HCT116 (cell line): ENCODE results near the gene GRM4. TPM values are rescaled to one million over a fixed set of nuclear protein-coding genes. Genes with fewer than 3 reads are reported as not detected.

Experiments used
- ATAC-seq: fragments of 200-7000 bp; cut with Tn5 transposase; 2 replicates; pipeline ENCODE4 v1.9.1; 2020; ENCODE audit warnings: mild to moderate bottlenecking, moderate library complexity
- BruUV-seq: library from RNA; stranded (reverse); fragments of 400-500 nt; replicated peaks from 2 replicates; lab custom pipeline; 2021; lab: Mats Ljungman, UMichigan
- CTCF ChIA-PET: fragments of 300-600 bp; sonication (Branson Sonifier 250); formaldehyde crosslinking; loops from one replicate; lab custom pipeline; 2021; ENCODE audit warnings: antibody characterized with exemption; lab: Charles Lee
- POLR2A ChIA-PET: fragments of 300-600, 350-600 bp; sonication (Branson Sonifier 250); formaldehyde crosslinking; loops from one replicate; lab custom pipeline; 2021; ENCODE audit warnings: antibody characterized with exemption; lab: Charles Lee
- RAD21 ChIA-PET, 2 experiments: fragments of 300-600 bp; sonication (Branson Sonifier 250); formaldehyde crosslinking; loops; one replicate each; lab custom pipeline; 2023; ENCODE audit warnings: low total read pairs in 2 of 2; ENCODE audit not compliant: uncharacterized antibody in 2 of 2, unreplicated experiment in 2 of 2, low non-redundant PET in 1 of 2; lab: Charles Lee
- DNase-seq: peaks from one replicate; pipeline ENCODE4 v3.0.0-alpha.2; 2010; ENCODE audit warnings: low read depth, low spot score
- H2AFZ ChIP-seq: fragments of 200-600 bp; shearing (Covaris generic), sonication (generic); 2 replicates; pipeline ENCODE4 v1.6.1; 2017; ENCODE audit warnings: low read depth, mixed run types, mixed read lengths, antibody characterized with exemption, low read length; ENCODE audit not compliant: poor library complexity, severe bottlenecking
- H3K27ac ChIP-seq: 2 replicates; pipeline ENCODE4 v1.5.1; 2012; ENCODE audit warnings: low read depth, low read length
- H3K27me3 ChIP-seq: fragments of 200-600 bp; sonication (generic); 2 replicates; pipeline ENCODE4 v1.6.1; 2016; ENCODE audit warnings: mixed run types, low read length, mixed read lengths; ENCODE audit not compliant: insufficient read depth
- H3K36me3 ChIP-seq, 2 experiments: fragments of 200-500 bp in 1 of 2; fragments of 200-600 bp in 1 of 2; sonication (Bioruptor generic) in 1 of 2; sonication (generic) in 1 of 2; 2 replicates each; pipeline versions ENCODE4 v1.5.1 to v1.6.1; 2014 to 2016; ENCODE audit warnings: low read length in 2 of 2, inconsistent platforms in 1 of 2, mixed read lengths in 1 of 2, mixed run types in 1 of 2; ENCODE audit not compliant: insufficient read depth in 2 of 2, control insufficient read depth in 1 of 2
- H3K4me1 ChIP-seq, 2 experiments: fragments of 200-600 bp in 1 of 2; sonication (generic) in 1 of 2; 2 replicates each; pipeline versions ENCODE4 v1.5.1 to v1.6.1; 2012 to 2017; ENCODE audit warnings: low read length in 2 of 2, inconsistent platforms in 1 of 2, mild to moderate bottlenecking in 1 of 2, mixed read lengths in 1 of 2, mixed run types in 1 of 2, moderate library complexity in 1 of 2; ENCODE audit not compliant: insufficient read depth in 2 of 2, control insufficient read depth in 1 of 2
- H3K4me2 ChIP-seq: fragments of 200-600 bp; sonication (generic); 2 replicates; pipeline ENCODE4 v1.6.1; 2017; ENCODE audit warnings: mixed run types, low read length, mixed read lengths
- H3K4me3 ChIP-seq, 2 experiments: fragments of 200-600 bp in 1 of 2; sonication (generic) in 1 of 2; replicated peaks in 1 of 2; 2 replicates each; pipeline ENCODE4 v1.5.1; 2011 to 2016; ENCODE audit warnings: low read length in 2 of 2, control low read depth in 1 of 2, low read depth in 1 of 2, mild to moderate bottlenecking in 1 of 2, mixed read lengths in 1 of 2, mixed run types in 1 of 2
- H3K79me2 ChIP-seq: fragments of 200-600 bp; sonication (generic); 2 replicates; pipeline ENCODE4 v1.6.1; 2017; ENCODE audit warnings: mild to moderate bottlenecking, mixed run types, low read length, moderate library complexity, mixed read lengths; ENCODE audit not compliant: insufficient read depth
- H3K9ac ChIP-seq: fragments of 200-600 bp; sonication (generic); 2 replicates; pipeline ENCODE4 v1.6.1; 2016; ENCODE audit warnings: low read length, mixed read lengths
- H3K9me2 ChIP-seq: fragments of 200-600 bp; sonication (generic), shearing (Covaris generic); 2 replicates; pipeline ENCODE4 v1.6.1; 2017; ENCODE audit warnings: mixed run types, mild to moderate bottlenecking, moderate library complexity; ENCODE audit not compliant: insufficient read depth
- H3K9me3 ChIP-seq, 2 experiments: fragments of 200-500 bp in 1 of 2; fragments of 200-600 bp in 1 of 2; sonication (Bioruptor generic) in 1 of 2; sonication (generic) in 1 of 2; 2 replicates each; pipeline ENCODE4 v1.6.1; 2014 to 2017; ENCODE audit warnings: low read length in 2 of 2, mixed read lengths in 2 of 2, inconsistent platforms in 1 of 2, low read depth in 1 of 2, mild to moderate bottlenecking in 1 of 2, mixed run types in 1 of 2, moderate library complexity in 1 of 2; ENCODE audit not compliant: control insufficient read depth in 1 of 2, insufficient read depth in 1 of 2
- H4K20me1 ChIP-seq: fragments of 200-600 bp; sonication (generic), shearing (Covaris generic); 2 replicates; pipeline ENCODE4 v1.6.1; 2017; ENCODE audit warnings: mixed run types, mild to moderate bottlenecking, moderate library complexity; ENCODE audit not compliant: insufficient read depth
- ELF1 ChIP-seq: IDR thresholded peaks from 2 replicates; pipeline ENCODE4 v1.6.1; 2012; ENCODE audit warnings: low read depth, borderline replicate concordance
- EZH2 ChIP-seq: fragments of 200-600 bp; sonication (generic); IDR thresholded peaks from 2 replicates; pipeline ENCODE4 v1.6.1; 2017; ENCODE audit warnings: antibody characterized with exemption, mixed run types
- FOSL1 ChIP-seq: IDR thresholded peaks from 2 replicates; pipeline ENCODE4 v1.6.1; 2012; ENCODE audit warnings: low read depth
- RAD21 ChIP-seq: IDR thresholded peaks from 2 replicates; pipeline ENCODE4 v1.6.1; 2012; ENCODE audit warnings: low read depth, mild to moderate bottlenecking
- SIN3A ChIP-seq: IDR thresholded peaks from 2 replicates; pipeline ENCODE4 v1.6.1; 2012; ENCODE audit warnings: low read depth
- SRF ChIP-seq: IDR thresholded peaks from 2 replicates; pipeline ENCODE4 v1.6.1; 2012; ENCODE audit warnings: low read depth
- TCF7L2 ChIP-seq: IDR thresholded peaks from 2 replicates; pipeline ENCODE4 v1.7.0; 2011; ENCODE audit warnings: borderline replicate concordance, inconsistent platforms; ENCODE audit not compliant: insufficient read depth, insufficient read length; ENCODE audit errors: extremely low read depth
- ZFX ChIP-seq: fragments of 450-650 bp; IDR thresholded peaks from 2 replicates; pipeline ENCODE4 v1.6.1; 2017
- ZNF274 ChIP-seq: fragments of 200-500 bp; sonication (Bioruptor generic); IDR thresholded peaks from 2 replicates; pipeline ENCODE4 v1.6.1; 2014; ENCODE audit warnings: mild to moderate bottlenecking, low read depth, low read length, inconsistent platforms
- intact Hi-C: fragments of 100-400 bp; cut with micrococcal nuclease; formaldehyde crosslinking; loops from 2 replicates; pipeline ENCODE4 v1.10.0; 2022
- total RNA-seq: library from RNA; stranded (reverse); gene quantifications from one replicate; pipeline ENCODE4 v1.2.1, GENCODE V29; 2021; ENCODE audit not compliant: unreplicated experiment
- TF ChIP-seq, protein P1 (sequence below): IDR thresholded peaks from 2 replicates; pipeline ENCODE4 v1.6.1; 2012; ENCODE audit warnings: low read depth
- TF ChIP-seq, protein P2 (sequence below): IDR thresholded peaks from 2 replicates; pipeline ENCODE4 v1.6.1; 2012

The GRM4 gene
- total RNA-seq, 1 experiment from 2014 or later, result 2.6 TPM

- TF ChIP-seq, protein P1, sequence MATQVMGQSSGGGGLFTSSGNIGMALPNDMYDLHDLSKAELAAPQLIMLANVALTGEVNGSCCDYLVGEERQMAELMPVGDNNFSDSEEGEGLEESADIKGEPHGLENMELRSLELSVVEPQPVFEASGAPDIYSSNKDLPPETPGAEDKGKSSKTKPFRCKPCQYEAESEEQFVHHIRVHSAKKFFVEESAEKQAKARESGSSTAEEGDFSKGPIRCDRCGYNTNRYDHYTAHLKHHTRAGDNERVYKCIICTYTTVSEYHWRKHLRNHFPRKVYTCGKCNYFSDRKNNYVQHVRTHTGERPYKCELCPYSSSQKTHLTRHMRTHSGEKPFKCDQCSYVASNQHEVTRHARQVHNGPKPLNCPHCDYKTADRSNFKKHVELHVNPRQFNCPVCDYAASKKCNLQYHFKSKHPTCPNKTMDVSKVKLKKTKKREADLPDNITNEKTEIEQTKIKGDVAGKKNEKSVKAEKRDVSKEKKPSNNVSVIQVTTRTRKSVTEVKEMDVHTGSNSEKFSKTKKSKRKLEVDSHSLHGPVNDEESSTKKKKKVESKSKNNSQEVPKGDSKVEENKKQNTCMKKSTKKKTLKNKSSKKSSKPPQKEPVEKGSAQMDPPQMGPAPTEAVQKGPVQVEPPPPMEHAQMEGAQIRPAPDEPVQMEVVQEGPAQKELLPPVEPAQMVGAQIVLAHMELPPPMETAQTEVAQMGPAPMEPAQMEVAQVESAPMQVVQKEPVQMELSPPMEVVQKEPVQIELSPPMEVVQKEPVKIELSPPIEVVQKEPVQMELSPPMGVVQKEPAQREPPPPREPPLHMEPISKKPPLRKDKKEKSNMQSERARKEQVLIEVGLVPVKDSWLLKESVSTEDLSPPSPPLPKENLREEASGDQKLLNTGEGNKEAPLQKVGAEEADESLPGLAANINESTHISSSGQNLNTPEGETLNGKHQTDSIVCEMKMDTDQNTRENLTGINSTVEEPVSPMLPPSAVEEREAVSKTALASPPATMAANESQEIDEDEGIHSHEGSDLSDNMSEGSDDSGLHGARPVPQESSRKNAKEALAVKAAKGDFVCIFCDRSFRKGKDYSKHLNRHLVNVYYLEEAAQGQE, result no peak
- TF ChIP-seq TCF7L2, result no peak
- TF ChIP-seq, protein P2, sequence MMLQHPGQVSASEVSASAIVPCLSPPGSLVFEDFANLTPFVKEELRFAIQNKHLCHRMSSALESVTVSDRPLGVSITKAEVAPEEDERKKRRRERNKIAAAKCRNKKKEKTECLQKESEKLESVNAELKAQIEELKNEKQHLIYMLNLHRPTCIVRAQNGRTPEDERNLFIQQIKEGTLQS, result no peak
These were observed 171.4 kb downstream of the GRM4 start (continued) for GRCh38 chr6:33974471-33974870.

- intact Hi-C loops, result no loop called here
- Histone ChIP-seq H3K27ac (no peak overlapping the region), H3K4me1 (peaks cover 0 to 3% of the 10 kb centered on the region in 2 experiments; a peak in 1 of 4 replicates), H2AFZ (no peak overlapping the region), H3K4me2 (no peak overlapping the region), H3K36me3 (no peaks in the 10 kb centered on the region), H3K4me3 (no peak overlapping the region), H3K9ac (no peak overlapping the region), H3K27me3 (no peaks in the 10 kb centered on the region), H3K79me2 (no peaks in the 10 kb centered on the region), H3K9me2 (no peaks in the 10 kb centered on the region), H4K20me1 (no peaks in the 10 kb centered on the region), H3K9me3 (no peaks in the 10 kb centered on the region)
- ChIA-PET RAD21 (no interaction called here), CTCF (no interaction called here), POLR2A (no interaction called here)
- DNase-seq (no peak), ATAC-seq (no peak)
- BruUV-seq, result no TSS peak
- TF ChIP-seq SIN3A, result no peak
- TF ChIP-seq ELF1, result no peak
- no peak for TF ChIP-seq ZNF274
- no peak for TF ChIP-seq ZFX
- no peak for TF ChIP-seq RAD21
- no peak for TF ChIP-seq FOSL1
- no peak for TF ChIP-seq SRF
- no peak for TF ChIP-seq EZH2
These were observed 171.9 kb downstream of the GRM4 start for GRCh38 chr6:33974030-33974429.
